ENCODE data around the gene PERP.
"Not testable (repeated sequence)": the region's sequence is repeated elsewhere in the genome, so short reads cannot be mapped to it uniquely, and the experiment has no call there.

Gene PERP

DNA sequence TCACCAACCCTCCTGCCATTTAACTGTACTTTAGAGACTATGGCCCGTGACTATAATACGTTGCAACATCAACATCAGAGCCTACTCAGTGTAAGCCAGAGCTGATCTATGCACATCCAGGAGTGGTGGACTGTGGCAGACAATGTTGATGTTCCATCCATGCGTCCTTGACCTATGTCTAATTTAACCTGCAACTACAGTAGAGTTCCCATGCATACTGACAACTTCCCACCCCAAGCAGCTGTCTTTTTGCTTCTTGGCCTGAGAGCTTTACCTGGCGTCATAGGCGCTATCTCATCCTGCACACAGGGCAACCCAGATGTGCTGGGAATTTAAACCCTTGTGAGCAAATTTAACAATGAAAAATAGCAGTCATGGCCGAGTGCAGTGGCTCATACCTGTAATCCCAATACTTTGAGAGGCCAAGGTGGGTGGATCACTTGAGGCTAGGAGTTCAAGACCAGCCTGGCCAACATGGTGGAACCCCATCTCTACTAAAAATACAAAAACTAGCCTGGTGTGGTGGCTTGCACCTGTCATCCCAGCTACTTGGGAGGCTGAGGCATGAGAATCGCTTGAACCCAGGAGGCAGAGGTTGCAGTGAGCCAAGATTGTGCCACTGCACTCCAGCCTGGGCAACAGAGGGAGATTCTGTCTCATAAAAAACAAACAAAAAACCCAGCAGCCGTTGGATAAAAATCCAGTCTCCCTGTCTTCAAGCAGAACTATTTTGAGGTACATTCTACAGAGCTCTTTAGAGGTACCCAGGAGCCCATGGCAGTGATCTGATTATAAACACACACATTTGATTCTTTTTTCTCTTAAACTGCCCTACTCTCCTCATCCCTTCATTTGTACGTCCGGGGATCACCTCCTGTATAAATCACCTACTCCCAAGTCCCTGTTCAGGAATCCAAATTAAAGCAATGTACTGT is 22.0 kb downstream of the PERP start:
- no peak for DNase-seq (ENCODE audit: extremely low read depth, low read depth)
- TF ChIP-seq, protein P1, sequence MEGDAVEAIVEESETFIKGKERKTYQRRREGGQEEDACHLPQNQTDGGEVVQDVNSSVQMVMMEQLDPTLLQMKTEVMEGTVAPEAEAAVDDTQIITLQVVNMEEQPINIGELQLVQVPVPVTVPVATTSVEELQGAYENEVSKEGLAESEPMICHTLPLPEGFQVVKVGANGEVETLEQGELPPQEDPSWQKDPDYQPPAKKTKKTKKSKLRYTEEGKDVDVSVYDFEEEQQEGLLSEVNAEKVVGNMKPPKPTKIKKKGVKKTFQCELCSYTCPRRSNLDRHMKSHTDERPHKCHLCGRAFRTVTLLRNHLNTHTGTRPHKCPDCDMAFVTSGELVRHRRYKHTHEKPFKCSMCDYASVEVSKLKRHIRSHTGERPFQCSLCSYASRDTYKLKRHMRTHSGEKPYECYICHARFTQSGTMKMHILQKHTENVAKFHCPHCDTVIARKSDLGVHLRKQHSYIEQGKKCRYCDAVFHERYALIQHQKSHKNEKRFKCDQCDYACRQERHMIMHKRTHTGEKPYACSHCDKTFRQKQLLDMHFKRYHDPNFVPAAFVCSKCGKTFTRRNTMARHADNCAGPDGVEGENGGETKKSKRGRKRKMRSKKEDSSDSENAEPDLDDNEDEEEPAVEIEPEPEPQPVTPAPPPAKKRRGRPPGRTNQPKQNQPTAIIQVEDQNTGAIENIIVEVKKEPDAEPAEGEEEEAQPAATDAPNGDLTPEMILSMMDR (IDR thresholded peaks at IDR 0.05; ENCODE audit: low read depth, low read length): no peak

DNA sequence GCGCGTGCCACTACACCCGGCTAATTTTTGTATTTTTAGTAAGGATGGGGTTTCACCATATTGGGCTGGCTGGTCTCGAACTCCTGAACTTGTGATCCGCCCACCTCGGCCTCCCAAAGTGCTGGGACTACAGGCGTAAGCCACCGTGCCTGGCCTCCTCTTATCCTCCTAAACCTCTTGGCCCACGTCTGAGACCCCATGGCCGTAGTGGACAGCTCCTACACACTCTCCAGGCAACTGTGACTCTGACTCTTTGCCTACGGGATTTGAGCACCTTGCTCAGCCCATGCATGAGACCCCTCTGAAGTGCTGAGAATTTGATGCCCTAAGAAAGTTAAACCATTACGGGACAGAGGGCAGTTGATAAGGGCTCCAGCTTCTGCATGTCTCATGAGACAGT is 25.0 kb downstream of the PERP start:
- DNase-seq (ENCODE audit: extremely low read depth, low read depth): no peak
- TF ChIP-seq, protein P1 (IDR thresholded peaks at IDR 0.05; ENCODE audit: low read depth, low read length): no peak

DNA sequence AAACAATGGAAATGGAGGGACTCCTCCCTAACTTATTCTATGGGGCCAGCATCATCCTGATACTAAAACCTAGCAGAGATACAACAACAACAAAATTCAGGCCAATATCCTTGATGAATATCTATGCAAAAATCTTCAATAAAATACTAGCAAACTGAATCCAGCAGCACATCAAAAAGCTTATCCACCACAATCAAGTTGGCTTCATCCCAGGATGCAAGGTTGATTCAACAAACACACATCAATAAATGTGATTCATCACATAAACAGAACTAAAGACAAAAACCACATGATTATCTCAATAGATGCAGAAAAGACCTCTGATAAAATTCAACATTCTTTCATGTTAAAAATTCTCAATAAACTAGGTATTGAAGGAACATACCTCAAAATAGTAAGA is 27.7 kb downstream of the PERP start:
- DNase-seq (ENCODE audit: extremely low read depth, low read depth): not testable (repeated sequence)

DNA sequence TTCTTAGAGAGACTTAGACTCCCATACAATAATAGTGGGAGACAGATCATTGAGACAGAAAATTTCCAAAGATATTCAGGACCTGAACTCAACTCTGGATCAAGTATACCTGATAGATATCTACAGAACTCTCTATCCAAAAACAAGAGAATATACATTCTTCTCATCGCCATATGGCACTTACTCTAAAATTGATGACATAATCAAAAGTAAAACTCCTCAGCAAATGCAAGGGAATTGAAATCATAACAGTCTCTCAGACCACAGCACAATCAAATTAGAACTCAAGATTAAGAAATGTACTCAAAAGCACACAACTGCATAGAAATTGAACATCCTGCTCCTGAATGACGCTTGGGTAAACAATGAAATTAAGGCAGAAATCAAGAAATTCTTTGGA is 28.7 kb downstream of the PERP start:
- TF ChIP-seq, protein P1 (IDR thresholded peaks at IDR 0.05; ENCODE audit: low read depth, low read length): no peak
- DNase-seq (ENCODE audit: extremely low read depth, low read depth): no peak

DNA sequence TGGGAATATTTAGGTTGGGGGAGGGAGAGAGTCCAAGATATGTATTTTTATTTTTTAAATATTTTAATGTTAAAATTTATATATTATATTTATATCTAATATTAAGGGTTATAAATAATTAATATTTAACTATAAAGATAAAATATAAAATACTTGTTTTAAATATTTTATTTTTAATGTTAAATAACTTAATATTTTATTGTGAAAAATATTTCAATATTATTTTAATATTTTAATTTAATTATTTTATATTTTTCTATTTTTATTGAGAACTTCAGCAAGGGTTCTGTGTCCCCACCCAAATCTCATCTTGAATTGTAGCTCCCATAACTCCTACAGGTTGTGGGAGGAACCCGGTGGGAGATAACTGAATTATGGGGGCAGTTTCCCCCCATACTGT is 34.0 kb downstream of the PERP start:
- DNase-seq (ENCODE audit: extremely low read depth, low read depth): no peak

DNA sequence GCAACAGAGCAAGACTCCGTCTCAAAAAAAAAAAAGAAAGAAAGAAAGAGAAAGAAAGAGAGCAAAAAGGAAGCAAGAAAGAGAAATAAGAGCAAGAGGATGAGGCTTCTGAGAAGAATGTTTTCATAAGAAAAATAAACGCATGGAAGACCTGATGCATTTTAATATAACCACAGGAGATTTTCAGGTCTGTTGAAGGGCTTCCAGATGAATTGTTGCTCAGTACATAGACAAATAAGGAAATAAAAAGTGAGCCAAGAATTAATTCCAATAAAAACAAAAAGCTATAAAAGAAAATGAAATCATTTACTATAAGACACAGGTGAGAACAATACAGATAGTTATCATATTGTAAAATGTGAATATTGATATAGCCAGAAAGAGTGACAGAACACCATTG is 43.5 kb downstream of the PERP start:
- no peak for DNase-seq (ENCODE audit: extremely low read depth, low read depth)
- TF ChIP-seq, protein P1 (IDR thresholded peaks at IDR 0.05; ENCODE audit: low read depth, low read length): no peak

More for the DNA sequence above, 34.0 kb downstream of the PERP start:
- TF ChIP-seq, protein P1 (IDR thresholded peaks at IDR 0.05; ENCODE audit: low read depth, low read length): no peak

DNA sequence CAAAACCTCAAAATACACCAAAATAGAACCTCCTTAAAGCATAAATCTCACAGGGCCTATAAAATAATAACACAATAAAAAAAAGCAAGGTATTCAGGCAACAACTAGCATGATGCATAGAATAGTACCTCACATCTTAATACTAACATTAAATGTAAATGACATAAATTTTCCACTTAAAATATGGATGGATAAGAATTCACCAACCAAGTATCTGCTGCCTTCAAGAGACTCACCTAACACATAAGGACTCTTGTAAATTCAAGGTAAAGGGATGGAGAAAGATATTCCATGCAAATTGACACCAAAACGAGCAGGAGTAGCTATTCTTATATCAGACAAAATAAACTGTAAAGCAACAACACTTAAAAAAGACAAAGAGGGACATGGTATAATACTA is 52.2 kb downstream of the PERP start:
- DNase-seq (ENCODE audit: extremely low read depth, low read depth): no peak
- TF ChIP-seq, protein P1 (IDR thresholded peaks at IDR 0.05; ENCODE audit: low read depth, low read length): no peak

DNA sequence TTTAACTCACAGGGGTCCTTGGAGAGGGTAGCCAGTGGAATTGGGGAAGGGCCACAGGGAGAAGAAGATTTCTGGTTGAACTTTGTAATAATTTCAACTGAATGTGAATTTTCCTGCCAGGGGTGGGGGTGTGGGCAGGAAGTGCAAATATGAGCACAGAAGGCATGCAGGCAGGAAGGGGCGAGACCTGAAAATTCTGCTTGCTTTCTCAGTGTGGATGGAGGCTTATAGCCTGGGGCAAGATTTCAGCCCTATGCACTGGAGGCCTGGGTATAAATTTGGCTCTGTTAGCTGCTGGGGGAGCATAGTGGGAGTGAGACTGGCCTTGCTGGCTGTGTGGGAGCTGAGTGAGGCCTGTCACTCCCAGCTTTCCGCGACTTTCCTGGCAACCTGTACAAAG is 54.4 kb downstream of the PERP start:
- TF ChIP-seq, protein P1 (IDR thresholded peaks at IDR 0.05; ENCODE audit: low read depth, low read length): no peak
- no peak for DNase-seq (ENCODE audit: extremely low read depth, low read depth)
